ENCODE results near the gene PGC. TPM values are rescaled to one million over a fixed set of nuclear protein-coding genes. Genes with fewer than 3 reads are reported as not detected.

PGC gene
- total RNA-seq, result not detected
- polyA plus RNA-seq, result under 1 TPM; 0.26 to 0.74 (median 0.48) TPM
- long read RNA-seq, donor 1, result 0 reads
- long read RNA-seq, donor 2, result 0 reads

- Histone ChIP-seq H3K9me3 (no peaks in the 10 kb centered on the region), H3K4me1 (no peaks in the 10 kb centered on the region), H3K27ac (no peak within 1 kb of the TSS), H3K27me3 (replicated peaks in 1 of 7) (no peaks in the 10 kb centered on the region), H3K4me3 (no peak within 1 kb of the TSS), H3K36me3 (no peaks in the 10 kb centered on the region)
- TF ChIP-seq, protein P1, sequence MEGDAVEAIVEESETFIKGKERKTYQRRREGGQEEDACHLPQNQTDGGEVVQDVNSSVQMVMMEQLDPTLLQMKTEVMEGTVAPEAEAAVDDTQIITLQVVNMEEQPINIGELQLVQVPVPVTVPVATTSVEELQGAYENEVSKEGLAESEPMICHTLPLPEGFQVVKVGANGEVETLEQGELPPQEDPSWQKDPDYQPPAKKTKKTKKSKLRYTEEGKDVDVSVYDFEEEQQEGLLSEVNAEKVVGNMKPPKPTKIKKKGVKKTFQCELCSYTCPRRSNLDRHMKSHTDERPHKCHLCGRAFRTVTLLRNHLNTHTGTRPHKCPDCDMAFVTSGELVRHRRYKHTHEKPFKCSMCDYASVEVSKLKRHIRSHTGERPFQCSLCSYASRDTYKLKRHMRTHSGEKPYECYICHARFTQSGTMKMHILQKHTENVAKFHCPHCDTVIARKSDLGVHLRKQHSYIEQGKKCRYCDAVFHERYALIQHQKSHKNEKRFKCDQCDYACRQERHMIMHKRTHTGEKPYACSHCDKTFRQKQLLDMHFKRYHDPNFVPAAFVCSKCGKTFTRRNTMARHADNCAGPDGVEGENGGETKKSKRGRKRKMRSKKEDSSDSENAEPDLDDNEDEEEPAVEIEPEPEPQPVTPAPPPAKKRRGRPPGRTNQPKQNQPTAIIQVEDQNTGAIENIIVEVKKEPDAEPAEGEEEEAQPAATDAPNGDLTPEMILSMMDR (IDR thresholded peaks at IDR 0.05 in 8 of 11, conservative IDR thresholded peaks at IDR 0.05 in 3 of 11), result no peak
- no peak for TF ChIP-seq POLR2AphosphoS5 (IDR thresholded peaks at IDR 0.05)
- TF ChIP-seq POLR2A (IDR thresholded peaks at IDR 0.05), result no peak
- intact Hi-C loops (cut with DNase I; ENCODE audit: low total_unique reads), result no loop called here
- WGBS, 5 donors, result 87 to 92% (median 90%) methylated on average over 15 of the region's 15 CpGs
- DNase-seq, result no peak
Observed at GRCh38 chr6:41747256-41748101, at the start of gene PGC. Gene PGC, minus strand, starts transcription at chr6:41747397. Its CDS starts 63 bp downstream, at chr6:41747334.

- Histone ChIP-seq H3K4me1 (no peaks in the 10 kb centered on the region), H3K27ac (no peak overlapping the region), H3K27me3 (replicated peaks in 1 of 7) (no peaks in the 10 kb centered on the region), H3K9me3 (no peaks in the 10 kb centered on the region), H3K4me3 (no peak overlapping the region), H3K36me3 (peaks cover 0 to 71% (median 33%) of the 10 kb centered on the region in 6 donors)
- TF ChIP-seq POLR2AphosphoS5 (IDR thresholded peaks at IDR 0.05) (no peak), POLR2A (IDR thresholded peaks at IDR 0.05) (no peak)
- TF ChIP-seq, protein P1 (IDR thresholded peaks at IDR 0.05 in 8 of 11, conservative IDR thresholded peaks at IDR 0.05 in 3 of 11), result no peak
- intact Hi-C loops (cut with DNase I; ENCODE audit: low total_unique reads), result loop anchor here (10.0 kb wide), 1 partner anchor 98 kb away; the partner anchor contains the start of gene USP49
- DNase-seq, result no peak
- WGBS, 5 donors, result 64 to 94% (median 85%) methylated on average over 2 of the region's 2 CpGs
Observed at GRCh38 chr6:41796474-41796873, 49.3 kb upstream of the PGC start.

GRCh38 chr6:41791984-41792383 lies 44.8 kb upstream of the PGC start:
- DNase-seq, result no peak
- TF ChIP-seq POLR2AphosphoS5 (IDR thresholded peaks at IDR 0.05), result peak in 1 of 3 donors; percentile 26
- TF ChIP-seq POLR2A (IDR thresholded peaks at IDR 0.05), result no peak
- TF ChIP-seq, protein P1 (IDR thresholded peaks at IDR 0.05 in 8 of 11, conservative IDR thresholded peaks at IDR 0.05 in 3 of 11), result no peak
- H3K27me3 ChIP-seq (replicated peaks in 1 of 7), result no peaks in the 10 kb centered on the region
- H3K9me3 ChIP-seq, result no peaks in the 10 kb centered on the region
- H3K27ac ChIP-seq, result no peak overlapping the region
- intact Hi-C loops (cut with DNase I; ENCODE audit: low total_unique reads), result loop anchor here (10.0 kb wide), 1 partner anchor 103 kb away; the partner anchor contains the start of gene USP49
- WGBS, 5 donors, result 85 to 92% (median 89%) methylated on average over 4 of the region's 4 CpGs
- H3K4me3 ChIP-seq, result no peak overlapping the region
- H3K4me1 ChIP-seq, result peaks cover 6 to 29% (median 20%) of the 10 kb centered on the region in 6 donors
- peaks cover 0 to 84% (median 54%) of the 10 kb centered on the region in 6 donors for H3K36me3 ChIP-seq

DNA sequence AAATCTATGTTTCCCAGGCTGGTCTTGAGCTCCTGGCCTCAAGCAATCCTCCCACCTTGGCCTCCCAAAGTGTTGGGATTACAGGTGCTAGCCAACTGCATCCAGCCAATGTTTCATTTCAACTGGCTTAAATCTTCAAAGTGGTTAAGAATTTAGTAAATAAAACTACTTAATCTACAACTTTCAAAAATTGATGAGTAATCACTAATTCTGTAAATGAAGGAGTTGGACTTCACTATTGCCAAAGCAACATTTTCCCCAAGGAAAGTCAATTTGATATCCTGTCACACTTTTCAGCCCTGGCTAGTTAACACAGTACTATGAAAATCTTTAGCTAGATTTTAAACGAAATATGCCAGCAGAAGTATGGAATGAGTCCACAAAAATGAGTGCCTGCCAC lies 44.1 kb upstream of the PGC start:
- H3K4me1 ChIP-seq, result peaks cover 6 to 36% (median 24%) of the 10 kb centered on the region in 6 donors
- 81 to 94% (median 84%) methylated on average over 1 of the region's 1 CpG for WGBS, 5 donors
- TF ChIP-seq POLR2AphosphoS5 (IDR thresholded peaks at IDR 0.05) (no peak), POLR2A (IDR thresholded peaks at IDR 0.05) (no peak)
- TF ChIP-seq, protein P1 (IDR thresholded peaks at IDR 0.05 in 8 of 11, conservative IDR thresholded peaks at IDR 0.05 in 3 of 11), result no peak
- peaks cover 0 to 78% (median 52%) of the 10 kb centered on the region in 6 donors for H3K36me3 ChIP-seq
- no peaks in the 10 kb centered on the region for H3K9me3 ChIP-seq
- no peaks in the 10 kb centered on the region for H3K27me3 ChIP-seq (replicated peaks in 1 of 7)
- no peak overlapping the region for H3K4me3 ChIP-seq
- no peak overlapping the region for H3K27ac ChIP-seq
- no peak for DNase-seq
- intact Hi-C loops (cut with DNase I; ENCODE audit: low total_unique reads), result loop anchor here (10.0 kb wide), 1 partner anchor 103 kb away; the partner anchor contains the start of gene USP49
